ENCODE data around the gene IHH.

IHH gene

GRCh38 chr2:219058541-219059374, 2.0 kb downstream of the IHH start:
- peak overlapping the region; percentile 61 to 82 for H3K9ac ChIP-seq (ENCODE audit: low read depth in 1 of 2, low read length in 2 of 2)
- peaks cover 30 to 41% of the 10 kb centered on the region in 2 donors for H3K27me3 ChIP-seq (ENCODE audit: control insufficient read depth in 1 of 2, insufficient read depth in 2 of 2, low read length in 2 of 2)
- H3K9me3 ChIP-seq (ENCODE audit: control insufficient read depth in 1 of 2, low read length in 2 of 2): no peaks in the 10 kb centered on the region
- peaks cover 12 to 23% of the 10 kb centered on the region in 2 donors for H3K4me1 ChIP-seq (ENCODE audit: control insufficient read depth in 1 of 2, insufficient read depth in 2 of 2, low read length in 2 of 2)
- H3K4me3 ChIP-seq (ENCODE audit: low read depth in 1 of 2, low read length in 2 of 2): peak overlapping the region; percentile 82 to 88
- peaks cover 7 to 18% of the 10 kb centered on the region in 2 donors for H3K36me3 ChIP-seq (ENCODE audit: control insufficient read depth in 1 of 2, insufficient read depth in 2 of 2, low read length in 2 of 2)
- H3K27ac ChIP-seq (ENCODE audit: low read depth, low read length): peak overlapping the region; percentile 44

DNA sequence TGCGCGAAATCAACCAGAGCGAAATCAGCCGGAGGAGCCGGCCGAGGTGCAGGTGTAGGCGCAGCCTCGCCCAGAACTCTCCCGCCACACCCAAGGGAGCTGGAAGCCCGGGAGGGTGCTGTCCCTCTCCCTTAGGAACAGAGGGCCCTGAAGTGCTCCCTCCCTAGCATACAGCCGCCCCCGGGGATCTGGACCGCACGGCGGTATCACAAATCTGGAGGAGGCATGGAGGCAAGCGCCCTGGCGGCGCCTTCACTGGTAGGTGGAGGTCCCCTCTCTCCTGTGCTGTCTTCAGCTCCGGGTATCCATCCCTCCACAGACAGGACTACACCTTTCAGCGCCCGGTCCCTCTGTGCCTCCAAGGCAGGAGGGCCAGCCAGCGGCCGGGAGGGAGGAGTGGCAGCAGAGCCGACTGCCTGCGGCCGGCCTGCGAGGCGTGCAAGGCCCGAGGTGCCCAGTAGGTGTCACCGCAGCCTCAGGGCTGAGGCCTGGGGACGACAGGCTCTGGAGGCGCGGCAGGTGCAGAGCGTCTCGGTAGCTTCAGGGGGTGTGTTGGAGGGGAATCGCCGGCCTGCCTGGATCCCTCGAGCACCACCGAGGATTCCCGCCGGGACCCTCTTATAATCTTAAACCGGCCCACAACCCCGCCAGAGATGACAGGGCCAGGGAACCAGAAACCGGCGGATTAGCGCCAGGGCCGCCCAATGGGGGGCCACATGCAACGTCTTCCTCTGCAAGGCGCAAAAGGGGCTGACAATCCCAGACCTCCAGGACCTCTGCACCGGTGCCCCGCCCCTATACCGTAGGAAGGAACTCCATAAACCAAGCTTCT, 2.8 kb downstream of the IHH start:
- peaks cover 12 to 23% of the 10 kb centered on the region in 2 donors for H3K4me1 ChIP-seq (ENCODE audit: control insufficient read depth in 1 of 2, insufficient read depth in 2 of 2, low read length in 2 of 2)
- peaks cover 7 to 18% of the 10 kb centered on the region in 2 donors for H3K36me3 ChIP-seq (ENCODE audit: control insufficient read depth in 1 of 2, insufficient read depth in 2 of 2, low read length in 2 of 2)
- H3K4me3 ChIP-seq (ENCODE audit: low read depth in 1 of 2, low read length in 2 of 2): peak overlapping the region; percentile 82 to 88
- H3K27ac ChIP-seq (ENCODE audit: low read depth, low read length): no peak overlapping the region
- no peaks in the 10 kb centered on the region for H3K9me3 ChIP-seq (ENCODE audit: control insufficient read depth in 1 of 2, low read length in 2 of 2)
- peaks cover 30 to 41% of the 10 kb centered on the region in 2 donors for H3K27me3 ChIP-seq (ENCODE audit: control insufficient read depth in 1 of 2, insufficient read depth in 2 of 2, low read length in 2 of 2)
- peak overlapping the region; percentile 47 to 61 for H3K9ac ChIP-seq (ENCODE audit: low read depth in 1 of 2, low read length in 2 of 2)

DNA sequence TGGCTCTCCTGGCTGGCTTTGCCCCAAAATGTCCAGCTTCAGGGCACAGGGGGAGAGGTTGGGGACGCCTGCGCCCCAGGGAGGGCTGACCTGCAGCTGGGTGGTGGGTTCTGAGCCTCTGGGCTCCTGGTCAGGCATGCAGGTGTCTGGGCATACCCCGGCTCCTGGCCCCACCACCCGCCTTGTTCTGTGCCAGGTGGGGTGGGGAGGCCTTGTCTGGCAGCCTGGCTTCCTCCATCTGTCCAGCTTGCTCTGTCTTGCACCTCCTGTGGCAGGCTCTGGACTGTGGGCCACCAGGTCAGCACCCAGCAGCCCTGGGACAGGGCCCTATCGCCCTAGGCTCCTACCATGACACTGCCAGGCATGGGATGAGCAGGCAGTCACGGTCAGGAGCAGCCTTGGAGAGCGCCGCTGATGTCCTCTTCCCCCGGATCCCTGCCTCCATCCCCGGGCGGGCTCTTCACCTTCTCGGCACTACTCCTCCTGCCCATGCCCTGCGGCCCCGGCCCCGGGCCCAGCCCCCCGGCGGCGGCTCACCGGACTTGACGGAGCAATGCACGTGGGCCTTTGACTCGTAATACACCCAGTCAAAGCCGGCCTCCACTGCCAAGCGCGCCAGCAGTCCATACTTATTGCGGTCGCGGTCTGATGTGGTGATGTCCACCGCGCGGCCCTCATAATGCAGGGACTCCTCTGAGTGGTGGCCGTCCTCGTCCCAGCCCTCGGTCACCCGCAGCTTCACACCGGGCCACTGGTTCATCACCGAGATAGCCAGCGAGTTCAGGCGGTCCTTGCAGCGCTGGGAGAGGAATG, 3.6 kb downstream of the IHH start:
- peaks cover 25 to 37% of the 10 kb centered on the region in 2 donors for H3K27me3 ChIP-seq (ENCODE audit: control insufficient read depth in 1 of 2, insufficient read depth in 2 of 2, low read length in 2 of 2)
- H3K4me3 ChIP-seq (ENCODE audit: low read depth in 1 of 2, low read length in 2 of 2): peak overlapping the region in 1 of 2 donors; percentile 54

GRCh38 chr2:219056176-219056895, 4.4 kb downstream of the IHH start:
- Histone ChIP-seq H3K4me3 (ENCODE audit: low read depth in 1 of 2, low read length in 2 of 2) (no peak overlapping the region), H3K27me3 (ENCODE audit: control insufficient read depth in 1 of 2, insufficient read depth in 2 of 2, low read length in 2 of 2) (peaks cover 17 to 32% of the 10 kb centered on the region in 2 donors), H3K27ac (ENCODE audit: low read depth, low read length) (no peak overlapping the region), H3K36me3 (ENCODE audit: control insufficient read depth in 1 of 2, insufficient read depth in 2 of 2, low read length in 2 of 2) (peaks cover 7 to 18% of the 10 kb centered on the region in 2 donors), H3K9ac (ENCODE audit: low read depth in 1 of 2, low read length in 2 of 2) (no peak overlapping the region), H3K9me3 (ENCODE audit: control insufficient read depth in 1 of 2, low read length in 2 of 2) (no peaks in the 10 kb centered on the region), H3K4me1 (ENCODE audit: control insufficient read depth in 1 of 2, insufficient read depth in 2 of 2, low read length in 2 of 2) (peaks cover 12 to 20% of the 10 kb centered on the region in 2 donors)

More for the DNA sequence above, 3.6 kb downstream of the IHH start:
- Histone ChIP-seq H3K9me3 (ENCODE audit: control insufficient read depth in 1 of 2, low read length in 2 of 2) (no peaks in the 10 kb centered on the region), H3K36me3 (ENCODE audit: control insufficient read depth in 1 of 2, insufficient read depth in 2 of 2, low read length in 2 of 2) (peaks cover 7 to 18% of the 10 kb centered on the region in 2 donors), H3K4me1 (ENCODE audit: control insufficient read depth in 1 of 2, insufficient read depth in 2 of 2, low read length in 2 of 2) (peaks cover 12 to 23% of the 10 kb centered on the region in 2 donors), H3K9ac (ENCODE audit: low read depth in 1 of 2, low read length in 2 of 2) (peak overlapping the region in 1 of 2 donors; percentile 11), H3K27ac (ENCODE audit: low read depth, low read length) (no peak overlapping the region)

DNA sequence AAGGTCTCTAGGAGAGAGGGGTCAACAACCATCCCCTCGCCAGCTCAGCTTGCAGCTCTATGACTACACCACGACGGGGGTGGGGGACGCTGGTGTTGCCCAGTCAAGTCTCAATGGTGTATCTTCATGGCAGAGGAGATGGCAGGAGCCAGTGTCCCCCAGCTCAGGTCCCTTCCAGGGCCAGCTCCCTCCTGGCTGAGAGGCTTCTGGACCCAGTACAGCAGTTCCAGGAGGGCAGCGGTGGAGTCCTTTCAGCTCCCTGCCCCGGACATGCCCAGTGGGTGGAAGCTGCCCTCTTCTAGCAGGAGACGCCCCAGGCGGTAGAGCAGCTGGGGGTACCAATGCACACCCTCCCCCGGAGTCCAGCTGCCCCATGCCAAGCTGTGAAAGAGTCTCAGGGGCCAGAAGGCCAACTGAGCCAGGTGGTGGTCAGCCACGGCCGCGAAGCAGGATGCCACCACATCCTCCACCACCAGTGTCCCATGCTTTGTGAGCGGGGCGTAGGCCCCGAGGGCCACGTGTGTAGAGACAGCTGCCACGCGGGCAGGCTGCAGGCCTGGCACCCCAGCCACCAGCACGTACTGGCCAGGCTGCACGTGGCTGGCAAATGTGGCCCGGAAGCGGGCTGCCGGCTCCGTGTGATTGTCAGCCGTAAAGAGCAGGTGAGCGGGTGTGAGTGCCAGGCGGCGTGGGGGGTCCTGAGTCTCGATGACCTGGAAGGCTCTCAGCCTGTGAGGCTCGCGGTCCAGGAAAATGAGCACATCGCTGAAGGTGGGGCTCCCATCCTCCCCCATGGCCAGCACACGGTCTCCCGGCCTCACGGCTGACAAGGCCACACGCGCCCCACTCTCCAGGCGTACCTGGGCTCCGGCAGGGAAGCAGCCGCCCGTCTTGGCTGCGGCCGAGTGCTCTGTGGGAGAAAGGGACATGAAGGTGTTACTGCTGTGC, 5.5 kb downstream of the IHH start:
- Histone ChIP-seq H3K4me3 (ENCODE audit: low read depth in 1 of 2, low read length in 2 of 2) (no peak overlapping the region), H3K9me3 (ENCODE audit: control insufficient read depth in 1 of 2, low read length in 2 of 2) (no peaks in the 10 kb centered on the region), H3K4me1 (ENCODE audit: control insufficient read depth in 1 of 2, insufficient read depth in 2 of 2, low read length in 2 of 2) (peaks cover 12 to 18% of the 10 kb centered on the region in 2 donors), H3K27me3 (ENCODE audit: control insufficient read depth in 1 of 2, insufficient read depth in 2 of 2, low read length in 2 of 2) (peaks cover 14 to 30% of the 10 kb centered on the region in 2 donors), H3K36me3 (ENCODE audit: control insufficient read depth in 1 of 2, insufficient read depth in 2 of 2, low read length in 2 of 2) (peaks cover 7 to 18% of the 10 kb centered on the region in 2 donors), H3K9ac (ENCODE audit: low read depth in 1 of 2, low read length in 2 of 2) (no peak overlapping the region), H3K27ac (ENCODE audit: low read depth, low read length) (no peak overlapping the region)

DNA sequence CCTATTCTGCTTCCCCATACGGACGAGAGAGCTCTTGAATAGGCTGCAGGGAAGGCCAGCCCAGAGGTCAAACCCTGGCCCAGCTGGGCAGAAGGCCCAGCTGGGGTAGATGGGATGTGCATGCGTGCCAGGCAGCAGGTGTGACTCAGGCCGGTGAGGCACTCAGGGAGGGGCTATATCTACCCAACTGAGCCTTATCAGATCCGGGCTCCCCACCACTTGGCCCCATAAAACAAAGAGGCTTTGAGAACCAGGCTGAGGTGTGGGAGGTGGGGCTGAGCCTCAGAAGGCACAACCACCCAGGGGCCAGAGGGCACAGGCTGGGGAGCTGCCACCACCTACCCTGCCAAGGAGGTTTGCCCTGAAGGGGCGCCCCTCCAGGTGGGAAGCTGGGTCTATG, 11.4 kb downstream of the IHH start:
- Histone ChIP-seq H3K36me3 (ENCODE audit: control insufficient read depth in 1 of 2, insufficient read depth in 2 of 2, low read length in 2 of 2) (no peaks in the 10 kb centered on the region), H3K4me1 (ENCODE audit: control insufficient read depth in 1 of 2, insufficient read depth in 2 of 2, low read length in 2 of 2) (peaks cover 8% of the 10 kb centered on the region in 2 donors), H3K27me3 (ENCODE audit: control insufficient read depth in 1 of 2, insufficient read depth in 2 of 2, low read length in 2 of 2) (no peaks in the 10 kb centered on the region), H3K9me3 (ENCODE audit: control insufficient read depth in 1 of 2, low read length in 2 of 2) (no peaks in the 10 kb centered on the region), H3K27ac (ENCODE audit: low read depth, low read length) (no peak overlapping the region), H3K9ac (ENCODE audit: low read depth in 1 of 2, low read length in 2 of 2) (no peak overlapping the region), H3K4me3 (ENCODE audit: low read depth in 1 of 2, low read length in 2 of 2) (no peak overlapping the region)

DNA sequence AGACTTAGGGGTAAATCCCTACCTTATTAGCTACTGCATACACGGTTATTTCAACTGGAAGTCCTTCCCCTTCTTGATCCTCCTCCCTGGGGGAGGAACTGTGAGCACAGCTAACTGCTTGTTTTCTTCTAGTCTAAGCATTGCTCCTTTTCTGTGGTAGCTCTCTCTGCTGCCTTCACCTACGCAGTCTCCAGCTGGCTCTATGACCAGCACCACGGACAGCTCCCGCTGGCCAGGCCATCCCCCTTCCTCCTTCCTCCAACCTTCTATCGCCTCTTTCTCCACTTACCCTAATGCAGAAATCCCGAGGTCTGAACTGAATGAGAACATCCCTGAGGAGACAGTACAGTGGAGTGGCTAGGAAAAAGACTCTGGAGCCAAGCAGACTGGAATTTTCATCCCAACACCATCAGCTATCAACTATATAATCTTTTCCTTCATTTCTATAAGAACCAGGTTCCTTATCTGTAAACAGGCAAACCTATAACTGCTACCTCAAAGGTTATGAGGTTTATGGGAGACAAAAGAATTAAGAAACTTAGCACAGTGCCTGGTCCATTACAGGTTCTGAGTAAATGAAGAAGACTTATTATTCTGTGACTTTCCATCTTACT, 14.7 kb downstream of the IHH start:
- H3K9me3 ChIP-seq (ENCODE audit: control insufficient read depth in 1 of 2, low read length in 2 of 2): no peaks in the 10 kb centered on the region
- no peaks in the 10 kb centered on the region for H3K36me3 ChIP-seq (ENCODE audit: control insufficient read depth in 1 of 2, insufficient read depth in 2 of 2, low read length in 2 of 2)
- peaks cover 15 to 19% of the 10 kb centered on the region in 2 donors for H3K4me1 ChIP-seq (ENCODE audit: control insufficient read depth in 1 of 2, insufficient read depth in 2 of 2, low read length in 2 of 2)
- H3K9ac ChIP-seq (ENCODE audit: low read depth in 1 of 2, low read length in 2 of 2): no peak overlapping the region
- no peak overlapping the region for H3K4me3 ChIP-seq (ENCODE audit: low read depth in 1 of 2, low read length in 2 of 2)
- peaks cover 0 to 4% of the 10 kb centered on the region in 2 donors for H3K27me3 ChIP-seq (ENCODE audit: control insufficient read depth in 1 of 2, insufficient read depth in 2 of 2, low read length in 2 of 2)
- H3K27ac ChIP-seq (ENCODE audit: low read depth, low read length): no peak overlapping the region

DNA sequence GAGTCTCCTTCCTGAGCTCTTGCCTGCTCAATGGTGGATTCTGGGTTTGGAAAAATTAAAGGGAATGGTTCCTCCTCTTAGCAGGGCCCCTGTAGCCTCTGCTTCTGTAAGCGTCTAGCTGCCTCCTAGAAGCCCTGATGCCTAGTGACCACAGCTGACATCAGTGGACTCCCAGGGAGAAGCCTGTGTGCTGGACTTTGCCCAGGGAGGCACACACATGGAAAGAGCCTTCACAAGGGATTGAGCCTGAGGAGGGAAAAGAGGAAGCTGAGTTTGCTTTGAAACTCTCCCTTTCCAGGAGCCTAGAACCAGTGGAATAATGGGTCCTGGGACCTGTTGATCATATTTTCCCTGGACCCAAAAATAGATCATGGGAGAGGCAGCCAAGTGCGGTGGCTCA, 18.0 kb downstream of the IHH start:
- H3K9me3 ChIP-seq (ENCODE audit: control insufficient read depth in 1 of 2, low read length in 2 of 2): no peaks in the 10 kb centered on the region
- H3K27me3 ChIP-seq (ENCODE audit: control insufficient read depth in 1 of 2, insufficient read depth in 2 of 2, low read length in 2 of 2): peaks cover 8 to 15% of the 10 kb centered on the region in 2 donors
- H3K27ac ChIP-seq (ENCODE audit: low read depth, low read length): no peak overlapping the region
- no peak overlapping the region for H3K9ac ChIP-seq (ENCODE audit: low read depth in 1 of 2, low read length in 2 of 2)
- H3K4me3 ChIP-seq (ENCODE audit: low read depth in 1 of 2, low read length in 2 of 2): no peak overlapping the region
- H3K4me1 ChIP-seq (ENCODE audit: control insufficient read depth in 1 of 2, insufficient read depth in 2 of 2, low read length in 2 of 2): peaks cover 7 to 11% of the 10 kb centered on the region in 2 donors
- H3K36me3 ChIP-seq (ENCODE audit: control insufficient read depth in 1 of 2, insufficient read depth in 2 of 2, low read length in 2 of 2): no peaks in the 10 kb centered on the region
